HL-60 (cell line): ENCODE measurements around the gene CMIP.

Experiments
- DNase-seq, 2 experiments: peaks; one replicate each; pipeline ENCODE4 v3.0.0-alpha.2; 2010 to 2020; ENCODE audit warnings: low read depth in 1 of 2, low spot score in 1 of 2
- H3K27ac ChIP-seq: fragments of 250-450 bp; sonication (Bioruptor Pico); replicated peaks from 2 replicates; pipeline ENCODE4 v1.5.1; 2020; ENCODE audit warnings: mild to moderate bottlenecking, moderate library complexity
- H3K27me3 ChIP-seq: fragments of 250-450 bp; sonication (Bioruptor Pico); 2 replicates; pipeline ENCODE4 v1.5.1; 2021; ENCODE audit warnings: mild to moderate bottlenecking, moderate library complexity; ENCODE audit not compliant: insufficient read depth, poor library complexity, severe bottlenecking
- H3K4me3 ChIP-seq: replicated peaks from 2 replicates; pipeline ENCODE4 v1.5.1; 2011; ENCODE audit warnings: mild to moderate bottlenecking, control low read depth, low read length; ENCODE audit not compliant: insufficient read depth
- CTCF ChIP-seq: IDR thresholded peaks from one replicate; pipeline ENCODE4 v1.5.1; 2011; ENCODE audit warnings: low read length, control low read depth, inconsistent platforms; ENCODE audit not compliant: insufficient read depth
- GABPA ChIP-seq: IDR thresholded peaks from 2 replicates; pipeline ENCODE4 v1.6.1; 2012; ENCODE audit warnings: low read depth
- POLR2AphosphoS5 ChIP-seq: IDR thresholded peaks from 2 replicates; pipeline ENCODE4 v1.6.1; 2012; ENCODE audit warnings: low read depth
- REST ChIP-seq: IDR thresholded peaks from 2 replicates; pipeline ENCODE4 v1.6.1; 2012; ENCODE audit warnings: low read depth; ENCODE audit not compliant: insufficient replicate concordance
- SPI1 ChIP-seq: IDR thresholded peaks from 2 replicates; pipeline ENCODE4 v1.6.1; 2012; ENCODE audit warnings: low read depth, mild to moderate bottlenecking, borderline replicate concordance

The CMIP gene

GRCh38 chr16:81612351-81613163 lies 167.9 kb downstream of the CMIP start:
- H3K27ac ChIP-seq = no peak overlapping the region

GRCh38 chr16:81614171-81614570 lies 169.6 kb downstream of the CMIP start:
- H3K4me3 ChIP-seq = no peak overlapping the region
- no peak overlapping the region for H3K27ac ChIP-seq
- H3K27me3 ChIP-seq = no peaks in the 10 kb centered on the region
- no peak for DNase-seq
- no peak for TF ChIP-seq CTCF
- no peak for TF ChIP-seq REST
- TF ChIP-seq GABPA = no peak
- no peak for TF ChIP-seq SPI1
- no peak for TF ChIP-seq POLR2AphosphoS5

More at GRCh38 chr16:81612351-81613163, 167.9 kb downstream of the CMIP start:
- DNase-seq = no peak
- TF ChIP-seq SPI1 = no peak
- no peak for TF ChIP-seq POLR2AphosphoS5
- TF ChIP-seq REST = no peak
- no peak for TF ChIP-seq GABPA
- TF ChIP-seq CTCF = no peak
- Histone ChIP-seq H3K27me3 (no peaks in the 10 kb centered on the region), H3K4me3 (no peak overlapping the region)

GRCh38 chr16:81614654-81615359 lies 170.2 kb downstream of the CMIP start:
- Histone ChIP-seq H3K27me3 (no peaks in the 10 kb centered on the region), H3K27ac (no peak overlapping the region), H3K4me3 (no peak overlapping the region)
- no peak for DNase-seq
- no peak for TF ChIP-seq SPI1
- no peak for TF ChIP-seq POLR2AphosphoS5
- no peak for TF ChIP-seq REST
- TF ChIP-seq CTCF = no peak
- no peak for TF ChIP-seq GABPA
